GM18505 (cell line): Measurements from ENCODE around the gene FUOM.
A peak's percentile ranks its signal among the peaks of the same experiment; 100 is the strongest.
"Not testable (repeated sequence)": the region's sequence is repeated elsewhere in the genome, so short reads cannot be mapped to it uniquely, and the experiment has no call there.

ENCODE experiments used
- ATAC-seq: cut with Tn5 transposase; IDR thresholded peaks from one replicate; pipeline ENCODE4 v1.9.1; 2021; ENCODE audit not compliant: unreplicated experiment
- POLR2A ChIP-seq: IDR thresholded peaks from 4 replicates; pipeline ENCODE4 v1.6.1; 2011; ENCODE audit warnings: borderline replicate concordance; ENCODE audit not compliant: insufficient read depth, insufficient read length; ENCODE audit errors: extremely low read depth

FUOM gene

GRCh38 chr10:133393401-133394063 lies 35.7 kb upstream of the FUOM start:
- no peak for TF ChIP-seq POLR2A
- ATAC-seq: no peak

GRCh38 chr10:133391761-133392518 lies 34.1 kb upstream of the FUOM start:
- no peak for ATAC-seq

GRCh38 chr10:133391249-133391635 lies 33.4 kb upstream of the FUOM start:
- no peak for TF ChIP-seq POLR2A
- ATAC-seq: no peak

More at GRCh38 chr10:133391761-133392518, 34.1 kb upstream of the FUOM start:
- TF ChIP-seq POLR2A: no peak

- ATAC-seq: no peak
- no peak for TF ChIP-seq POLR2A
Measured at GRCh38 chr10:133390597-133391248, 32.9 kb upstream of the FUOM start.

GRCh38 chr10:133388973-133389818 lies 31.4 kb upstream of the FUOM start:
- peak; percentile 67 for TF ChIP-seq POLR2A
- peak; percentile 76 for ATAC-seq

- no peak for TF ChIP-seq POLR2A
- peak; percentile 3 for ATAC-seq
Measured at GRCh38 chr10:133388236-133388972, 30.6 kb upstream of the FUOM start.

GRCh38 chr10:133386951-133387350 lies 29.1 kb upstream of the FUOM start:
- not testable (repeated sequence) for ATAC-seq

- no peak for ATAC-seq
- no peak for TF ChIP-seq POLR2A
Measured at GRCh38 chr10:133385214-133385613, 27.4 kb upstream of the FUOM start.

- no peak for ATAC-seq
- TF ChIP-seq POLR2A: no peak
Measured at GRCh38 chr10:133384071-133384470, 26.3 kb upstream of the FUOM start.

GRCh38 chr10:133383551-133383950 lies 25.7 kb upstream of the FUOM start:
- ATAC-seq: no peak
- no peak for TF ChIP-seq POLR2A

- no peak for ATAC-seq
- TF ChIP-seq POLR2A: no peak
Measured at GRCh38 chr10:133381036-133381435, 23.2 kb upstream of the FUOM start.

GRCh38 chr10:133379801-133380666 lies 22.2 kb upstream of the FUOM start:
- no peak for ATAC-seq

More at GRCh38 chr10:133379801-133380666, 22.2 kb upstream of the FUOM start:
- TF ChIP-seq POLR2A: no peak
